Neural progenitor cell (in vitro differentiated cells): ENCODE measurements around the gene RNU2-1. TPM values are rescaled to one million over a fixed set of nuclear protein-coding genes. Genes with fewer than 3 reads are reported as not detected.
A peak's percentile ranks its signal among the peaks of the same experiment; 100 is the strongest.

Source experiments
- DNase-seq: peaks from one replicate; pipeline ENCODE4 v3.0.0-alpha.2; 2016; ENCODE audit warnings: low spot score
- H2AFZ ChIP-seq: fragments of 200-600 bp; sonication (generic); replicated peaks from 2 replicates; pipeline ENCODE4 v1.6.1; 2016; ENCODE audit warnings: antibody characterized with exemption
- H3F3A ChIP-seq: fragments of 200-600 bp; sonication (generic); 2 replicates; pipeline ENCODE4 v1.6.1; 2016; ENCODE audit warnings: antibody characterized with exemption, low read depth
- H3K27ac ChIP-seq: fragments of 200-600 bp; sonication (generic); 2 replicates; pipeline ENCODE4 v1.5.1; 2016; ENCODE audit warnings: mild to moderate bottlenecking
- H3K27me3 ChIP-seq: fragments of 200-600 bp; sonication (generic); 2 replicates; pipeline ENCODE4 v1.6.1; 2016; ENCODE audit warnings: mild to moderate bottlenecking, moderate library complexity
- H3K36me3 ChIP-seq: fragments of 200-600 bp; sonication (generic); 2 replicates; pipeline ENCODE4 v1.5.1; 2016
- H3K4me1 ChIP-seq: fragments of 200-600 bp; sonication (generic); 2 replicates; pipeline ENCODE4 v1.6.1; 2016; ENCODE audit warnings: mixed run types
- H3K4me2 ChIP-seq: fragments of 200-600 bp; sonication (generic); 2 replicates; pipeline ENCODE4 v1.6.1; 2016
- H3K4me3 ChIP-seq: fragments of 200-600 bp; sonication (generic); 2 replicates; pipeline ENCODE4 v1.5.1; 2016
- H3K79me2 ChIP-seq: fragments of 200-600 bp; sonication (generic); 2 replicates; pipeline ENCODE4 v1.6.1; 2016; ENCODE audit warnings: low read depth
- H3K9ac ChIP-seq: fragments of 200-600 bp; sonication (generic); 2 replicates; pipeline ENCODE4 v1.6.1; 2016
- H3K9me3 ChIP-seq: fragments of 200-600 bp; sonication (generic); 2 replicates; pipeline ENCODE4 v1.5.1; 2016; ENCODE audit warnings: low read depth
- H4K20me1 ChIP-seq: fragments of 200-600 bp; sonication (generic); 2 replicates; pipeline ENCODE4 v1.6.1; 2016; ENCODE audit warnings: low read depth
- H3K27ac Mint-ChIP-seq: 3 replicates; pipeline ENCODE4 v1.8.0; 2021; ENCODE audit warnings: mixed read lengths
- H3K27me3 Mint-ChIP-seq: 2 replicates; pipeline ENCODE4 v1.8.0; 2022; ENCODE audit warnings: low read depth, mild to moderate bottlenecking, inconsistent platforms, moderate library complexity, mixed read lengths; ENCODE audit not compliant: insufficient read depth
- H3K36me3 Mint-ChIP-seq: 3 replicates; pipeline ENCODE4 v1.8.0; 2021; ENCODE audit warnings: mixed read lengths
- H3K4me1 Mint-ChIP-seq: 3 replicates; pipeline ENCODE4 v1.8.0; 2021; ENCODE audit warnings: mixed read lengths
- H3K4me3 Mint-ChIP-seq: 3 replicates; pipeline ENCODE4 v1.8.0; 2021; ENCODE audit warnings: mild to moderate bottlenecking, moderate library complexity, mixed read lengths
- H3K9me3 Mint-ChIP-seq: 3 replicates; pipeline ENCODE4 v1.8.0; 2020; ENCODE audit warnings: mixed read lengths
- CTCF ChIP-seq: fragments of 200-600 bp; sonication (generic); IDR thresholded peaks from 2 replicates; pipeline ENCODE4 v1.5.1; 2017; ENCODE audit warnings: antibody characterized with exemption, mild to moderate bottlenecking
- EZH2 ChIP-seq: fragments of 200-600 bp; sonication (generic); IDR thresholded peaks from 2 replicates; pipeline ENCODE4 v1.6.1; 2017; ENCODE audit warnings: antibody characterized with exemption, mild to moderate bottlenecking, moderate library complexity
- EZH2phosphoT487 ChIP-seq: fragments of 200-600 bp; sonication (generic); IDR thresholded peaks from 2 replicates; pipeline ENCODE4 v1.6.1; 2017; ENCODE audit warnings: antibody characterized with exemption
- total RNA-seq: library from RNA; depleted of rRNA; stranded (reverse); fragments of >200 nt; gene quantifications from 2 replicates; pipeline ENCODE4 v1.2.3, GENCODE V29; 2015; ENCODE audit warnings: low replicate concordance

RNU2-1 gene
- total RNA-seq, 1 donor from 2014 or later: not detected

DNA sequence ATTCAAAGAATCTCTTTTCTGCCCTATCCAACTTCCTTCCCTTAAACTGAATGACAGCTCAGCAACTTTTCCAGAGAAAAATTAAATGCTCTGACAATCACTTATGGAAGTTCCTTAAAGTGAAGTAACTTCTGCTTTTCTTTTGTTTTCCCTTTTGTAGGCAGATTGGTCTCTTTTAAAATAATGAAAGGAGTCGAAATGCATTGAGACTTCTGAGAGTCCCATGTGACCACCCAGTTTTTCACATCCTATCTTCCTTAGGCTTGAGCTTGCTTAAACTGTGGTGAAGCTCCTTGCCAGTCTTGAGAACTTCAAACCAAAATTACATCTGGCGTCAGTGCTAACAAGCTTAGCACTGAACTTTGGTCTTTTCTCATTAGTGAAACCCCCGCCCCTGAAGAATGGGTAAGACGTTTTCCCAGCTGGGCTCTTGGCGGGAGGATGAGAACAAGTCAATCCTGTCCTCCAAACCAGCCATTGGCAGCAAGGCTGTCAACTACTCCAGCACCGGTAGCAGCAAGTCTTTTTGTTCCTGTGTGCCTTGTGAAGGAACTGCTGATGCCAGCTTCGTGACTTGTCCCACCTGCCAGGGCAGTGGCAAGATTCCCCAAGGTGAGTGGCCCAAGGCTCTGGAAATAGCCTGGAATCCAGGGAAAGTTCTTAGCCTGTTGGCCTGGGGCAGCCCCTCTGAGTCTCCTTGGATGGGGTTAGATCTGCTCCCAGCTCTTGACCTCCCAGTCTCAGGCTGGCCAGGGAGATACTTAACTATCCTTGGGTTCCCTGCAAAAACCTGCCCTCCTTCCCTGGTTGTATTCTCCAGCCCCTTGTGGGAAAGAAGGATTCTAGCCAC is 20.9 kb downstream of the RNU2-1 start:
- Histone ChIP-seq H4K20me1 (no peaks in the 10 kb centered on the region), H2AFZ (no peak overlapping the region), H3K4me2 (peak overlapping the region; percentile 75), H3K9ac (no peak overlapping the region), H3K79me2 (no peaks in the 10 kb centered on the region), H3K4me3 (peak overlapping the region; percentile 58), H3K36me3 (no peaks in the 10 kb centered on the region), H3F3A (peaks cover 29% of the 10 kb centered on the region), H3K4me1 (peaks cover 6% of the 10 kb centered on the region), H3K9me3 (no peaks in the 10 kb centered on the region), H3K27me3 (no peaks in the 10 kb centered on the region), H3K27ac (no peak overlapping the region)
- Mint-ChIP-seq H3K4me1 (peaks cover 8% of the 10 kb centered on the region), H3K36me3 (peaks cover 11% of the 10 kb centered on the region), H3K27ac (no peak overlapping the region), H3K4me3 (peak overlapping the region; percentile 87), H3K9me3 (no peaks in the 10 kb centered on the region), H3K27me3 (peaks cover 11% of the 10 kb centered on the region)
- no peak for TF ChIP-seq EZH2
- TF ChIP-seq EZH2phosphoT487: no peak
- no peak for TF ChIP-seq CTCF
- DNase-seq: no peak

DNA sequence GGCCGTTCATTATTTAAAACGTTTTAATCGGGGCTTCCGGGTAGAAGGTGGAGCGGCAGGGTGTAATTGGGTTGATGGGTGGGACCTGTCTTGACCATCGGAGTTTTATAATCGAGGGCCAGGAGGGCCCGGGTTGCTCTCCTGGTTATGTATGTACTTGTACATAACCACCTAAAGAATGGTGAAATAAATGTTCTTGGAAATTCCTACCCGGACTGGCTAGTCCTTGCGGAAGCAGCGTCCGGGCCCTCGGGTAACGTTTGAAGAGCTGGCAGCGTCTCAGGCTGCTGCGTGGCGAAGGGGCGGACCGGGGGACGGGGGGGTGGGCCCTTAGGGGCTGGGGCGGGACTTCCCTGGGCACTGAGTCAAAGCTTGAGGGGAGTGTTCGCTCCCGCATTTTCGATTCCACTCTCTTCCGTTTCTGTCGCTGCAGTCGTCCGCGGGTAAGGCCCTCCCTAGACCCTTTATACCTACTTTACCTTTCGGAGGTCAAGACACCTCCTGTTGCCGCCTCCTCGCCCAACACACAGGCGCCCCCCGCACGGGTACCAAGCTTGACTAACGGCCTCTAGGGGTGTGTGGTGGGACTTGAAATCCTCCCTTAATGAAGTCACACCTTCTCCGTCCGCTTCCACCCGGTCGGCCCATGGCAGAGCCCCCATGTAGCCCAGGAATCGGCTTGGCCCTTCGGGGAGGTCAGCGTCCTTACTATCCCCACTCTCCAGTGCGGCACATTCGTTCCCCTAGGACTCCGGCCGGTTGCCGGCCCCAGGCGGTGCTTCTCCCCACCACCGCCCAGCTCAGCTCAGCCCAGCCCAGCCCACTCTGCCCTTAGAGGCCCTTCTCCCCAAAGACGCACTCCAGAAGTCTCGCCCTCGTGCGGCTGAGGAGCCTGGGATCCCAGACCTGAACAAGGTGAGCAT is 22.0 kb downstream of the RNU2-1 start, which contains the start of gene TMEM106A:
TMEM106A (plus strand) TSS at position 396 of the 923 bp plus-strand sequence. CDS start 1,167 bp downstream, outside the sequence.
- peak within 1 kb of the TSS; percentile 87 for H3K4me3 Mint-ChIP-seq

GRCh38 chr17:43211123-43211479 is 22.7 kb downstream of the RNU2-1 start:
- H3K4me2 ChIP-seq: peak overlapping the region; percentile 75
- Mint-ChIP-seq H3K36me3 (peaks cover 11% of the 10 kb centered on the region), H3K27me3 (peaks cover 11% of the 10 kb centered on the region), H3K4me3 (peak overlapping the region; percentile 87), H3K9me3 (no peaks in the 10 kb centered on the region), H3K27ac (no peak overlapping the region), H3K4me1 (peaks cover 8% of the 10 kb centered on the region)
- H4K20me1 ChIP-seq: no peaks in the 10 kb centered on the region
- H3K9ac ChIP-seq: no peak overlapping the region
- no peaks in the 10 kb centered on the region for H3K79me2 ChIP-seq
- no peaks in the 10 kb centered on the region for H3K27me3 ChIP-seq
- H3K36me3 ChIP-seq: no peaks in the 10 kb centered on the region
- peaks cover 29% of the 10 kb centered on the region for H3F3A ChIP-seq
- no peak overlapping the region for H3K27ac ChIP-seq
- TF ChIP-seq EZH2 (peak; percentile 5), EZH2phosphoT487 (no peak)
- no peak for DNase-seq
- H3K4me3 ChIP-seq: peak overlapping the region; percentile 58
- no peak overlapping the region for H2AFZ ChIP-seq
- H3K4me1 ChIP-seq: peaks cover 6% of the 10 kb centered on the region
- no peaks in the 10 kb centered on the region for H3K9me3 ChIP-seq

More for the DNA sequence above, 22.0 kb downstream of the RNU2-1 start, which contains the start of gene TMEM106A:
- H3K27ac Mint-ChIP-seq: no peak within 1 kb of the TSS
- peak within 1 kb of the TSS; percentile 71 for H2AFZ ChIP-seq
- H3K36me3 ChIP-seq: no peaks in the 10 kb centered on the region
- peaks cover 11% of the 10 kb centered on the region for H3K36me3 Mint-ChIP-seq
- H4K20me1 ChIP-seq: no peaks in the 10 kb centered on the region
- H3K9me3 ChIP-seq: no peaks in the 10 kb centered on the region
- no peak for TF ChIP-seq EZH2
- peak; percentile 51 for TF ChIP-seq CTCF
- no peak within 1 kb of the TSS for H3K9ac ChIP-seq
- H3K4me1 Mint-ChIP-seq: peaks cover 8% of the 10 kb centered on the region
- no peaks in the 10 kb centered on the region for H3K9me3 Mint-ChIP-seq
- no peaks in the 10 kb centered on the region for H3K27me3 ChIP-seq
- peak within 1 kb of the TSS; percentile 58 for H3K4me3 ChIP-seq
- peak within 1 kb of the TSS; percentile 75 for H3K4me2 ChIP-seq
- H3K27me3 Mint-ChIP-seq: peaks cover 11% of the 10 kb centered on the region
- peaks cover 6% of the 10 kb centered on the region for H3K4me1 ChIP-seq
- H3F3A ChIP-seq: peaks cover 29% of the 10 kb centered on the region
- peak; percentile 82 for DNase-seq
- no peaks in the 10 kb centered on the region for H3K79me2 ChIP-seq
- no peak within 1 kb of the TSS for H3K27ac ChIP-seq
